HG02981 (cell line): ENCODE data around the gene ADCY1.
"Not testable (repeated sequence)": the region's sequence is repeated elsewhere in the genome, so short reads cannot be mapped to it uniquely, and the experiment has no call there.

Source experiments
- ATAC-seq: cut with Tn5 transposase; IDR thresholded peaks from one replicate; pipeline ENCODE4 v1.9.1; 2021; ENCODE audit warnings: mild to moderate bottlenecking, moderate library complexity; ENCODE audit not compliant: unreplicated experiment

ADCY1 gene

GRCh38 chr7:45573661-45574415, at the start of gene ADCY1:
Gene ADCY1, plus strand, starts transcription at chr7:45574368. Its CDS starts 176 bp downstream, at chr7:45574544.
- ATAC-seq, result no peak

- ATAC-seq, result no peak
These were observed 49.7 kb upstream of the ADCY1 start for GRCh38 chr7:45524445-45524844.

- no peak for ATAC-seq
These were observed 49.1 kb upstream of the ADCY1 start for GRCh38 chr7:45525057-45525456.

GRCh38 chr7:45543473-45543872, 30.7 kb upstream of the ADCY1 start:
- ATAC-seq, result no peak

GRCh38 chr7:45545105-45545710, 29.0 kb upstream of the ADCY1 start:
- ATAC-seq, result not testable (repeated sequence)

- not testable (repeated sequence) for ATAC-seq
These were observed 25.3 kb upstream of the ADCY1 start for GRCh38 chr7:45548917-45549316.

- ATAC-seq, result no peak
These were observed 10.8 kb upstream of the ADCY1 start for GRCh38 chr7:45563401-45563800.

GRCh38 chr7:45563941-45564461, 10.2 kb upstream of the ADCY1 start:
- no peak for ATAC-seq

- ATAC-seq, result no peak
These were observed 9.7 kb upstream of the ADCY1 start for GRCh38 chr7:45564485-45564884.

- no peak for ATAC-seq
These were observed 9.2 kb upstream of the ADCY1 start for GRCh38 chr7:45564886-45565455.

GRCh38 chr7:45566386-45566785, 7.8 kb upstream of the ADCY1 start:
- ATAC-seq, result no peak

- ATAC-seq, result no peak
These were observed 7.2 kb upstream of the ADCY1 start for GRCh38 chr7:45566961-45567360.

GRCh38 chr7:45567713-45568112, 6.5 kb upstream of the ADCY1 start:
- ATAC-seq, result no peak

- ATAC-seq, result no peak
These were observed 5.5 kb upstream of the ADCY1 start for GRCh38 chr7:45568536-45569289.

GRCh38 chr7:45569290-45569685, 4.9 kb upstream of the ADCY1 start:
- no peak for ATAC-seq

- no peak for ATAC-seq
These were observed 3.4 kb upstream of the ADCY1 start for GRCh38 chr7:45570797-45571196.

- ATAC-seq, result no peak
These were observed 964 bp upstream of the ADCY1 start for GRCh38 chr7:45573204-45573603.

- ATAC-seq, result no peak
These were observed 174 bp downstream of the ADCY1 start for GRCh38 chr7:45574416-45574668.

GRCh38 chr7:45574669-45575500, 717 bp downstream of the ADCY1 start:
- ATAC-seq, result no peak

- ATAC-seq, result no peak
These were observed 1.5 kb downstream of the ADCY1 start for GRCh38 chr7:45575501-45576248.
